K562 (cell line): ENCODE data around the gene TBX1. TPM values are rescaled to one million over a fixed set of nuclear protein-coding genes. Genes with fewer than 3 reads are reported as not detected.

Experiments
- ARHGAP35 ChIP-seq: fragments of 450-650 bp; IDR thresholded peaks from 2 replicates; pipeline ENCODE4 v1.6.1; 2018; ENCODE audit not compliant: partially characterized antibody
- C11orf30 ChIP-seq: fragments of 450-650 bp; IDR thresholded peaks from 2 replicates; pipeline ENCODE4 v1.6.1; 2016; ENCODE audit warnings: low read depth, mild to moderate bottlenecking
- COPS2 ChIP-seq: fragments of 450-650 bp; conservative IDR thresholded peaks from 2 replicates; pipeline ENCODE4 v1.6.1; 2016; ENCODE audit warnings: mild to moderate bottlenecking, moderate library complexity
- CSDE1 ChIP-seq, 2 experiments: fragments of 450-650 bp; IDR thresholded peaks; 2 replicates each; pipeline ENCODE4 v1.6.1; 2016; ENCODE audit warnings: mild to moderate bottlenecking in 1 of 2
- FOXJ2 ChIP-seq: fragments of 200-800 bp; sonication (Bioruptor generic); IDR thresholded peaks from 2 replicates; pipeline ENCODE4 v1.6.1; 2016; ENCODE audit warnings: missing genetic modification characterization, missing compliant biosample characterization
- FOXO4 ChIP-seq: fragments of 450-650 bp; formaldehyde crosslinking; IDR thresholded peaks from 2 replicates; pipeline ENCODE4 v1.4.0; 2020; ENCODE audit warnings: mild to moderate bottlenecking, moderate library complexity
- GTF2B ChIP-seq: IDR thresholded peaks from 2 replicates; pipeline ENCODE4 v1.6.1; 2011; ENCODE audit not compliant: insufficient read length; ENCODE audit errors: extremely low read depth
- KDM2B ChIP-seq: fragments of 250-450 bp; sonication (Bioruptor Pico); IDR thresholded peaks from 2 replicates; pipeline ENCODE4 v1.8.0; 2021; ENCODE audit warnings: mild to moderate bottlenecking, moderate library complexity
- MCM2 ChIP-seq: fragments of 450-650 bp; IDR thresholded peaks from 2 replicates; pipeline ENCODE4 v1.6.1; 2017; ENCODE audit warnings: low read depth, mild to moderate bottlenecking
- PHB2 ChIP-seq: fragments of 450-650 bp; IDR thresholded peaks from 2 replicates; pipeline ENCODE4 v1.6.1; 2017; ENCODE audit warnings: low read depth
- PHTF2 ChIP-seq: fragments of 250-450 bp; sonication (Bioruptor Pico); IDR thresholded peaks from 2 replicates; pipeline ENCODE4 v1.5.0; 2021; ENCODE audit warnings: mild to moderate bottlenecking
- RHOXF2B ChIP-seq: fragments of 250-450 bp; sonication (Bioruptor Pico); conservative IDR thresholded peaks from 2 replicates; pipeline ENCODE4 v1.5.1; 2021
- SMAD2 ChIP-seq: fragments of 150-350 bp; IDR thresholded peaks from 2 replicates; pipeline ENCODE4 v1.6.1; 2014; ENCODE audit warnings: low read depth, mild to moderate bottlenecking, low read length
- SMARCE1 ChIP-seq: fragments of 450-650 bp; IDR thresholded peaks from 2 replicates; pipeline ENCODE4 v1.7.1; 2016; ENCODE audit warnings: mild to moderate bottlenecking
- THAP7 ChIP-seq: fragments of 250-450 bp; sonication (Bioruptor Pico); IDR thresholded peaks from 2 replicates; pipeline ENCODE4 v1.5.0; 2021
- TOE1 ChIP-seq, 2 experiments: fragments of 450-650 bp in 1 of 2; sonication (generic) in 1 of 2; formaldehyde crosslinking in 1 of 2; IDR thresholded peaks; 2 replicates each; pipeline versions ENCODE4 v1.7.1 to v1.8.0; 2016 to 2022; ENCODE audit warnings: borderline replicate concordance in 2 of 2, mild to moderate bottlenecking in 2 of 2, antibody characterized with exemption in 1 of 2, inconsistent platforms in 1 of 2, low read depth in 1 of 2, missing genetic modification reagents in 1 of 2, moderate library complexity in 1 of 2
- TSHZ1 ChIP-seq: fragments of 250-450 bp; sonication (Bioruptor Pico); IDR thresholded peaks from 2 replicates; pipeline ENCODE4 v1.4.0; 2020; ENCODE audit warnings: mild to moderate bottlenecking, moderate library complexity
- U2AF1 ChIP-seq: fragments of 200-400 bp; formaldehyde crosslinking; optimal IDR thresholded peaks from 2 replicates; pipeline ENCODE3; 2017; ENCODE audit warnings: mild to moderate bottlenecking, low read depth, low read length, moderate library complexity
- ZBTB2 ChIP-seq: fragments of 450-650 bp; IDR thresholded peaks from 2 replicates; pipeline ENCODE4 v1.6.1; 2016; ENCODE audit warnings: antibody characterized with exemption
- ZNF239 ChIP-seq: fragments of 250-450 bp; sonication (Bioruptor Pico); IDR thresholded peaks from 2 replicates; pipeline ENCODE4 v1.4.0; 2020; ENCODE audit warnings: mild to moderate bottlenecking
- ZNF695 ChIP-seq: fragments of 450-650 bp; formaldehyde crosslinking; IDR thresholded peaks from 2 replicates; pipeline ENCODE4 v1.4.0; 2020; ENCODE audit warnings: mild to moderate bottlenecking, moderate library complexity
- polyA plus RNA-seq, 8 experiments: library from polyadenylated mRNA; depleted of rRNA in 4 of 8; stranded (reverse) in 5 of 8; unstranded in 3 of 8; fragments of >200 nt; fragmentation: Nextera tagmentation in 2 of 8; fragmentation: Illumina TruSeq in 1 of 8; extraction: Ambion mirVana in 2 of 8; extraction: Trizol in 1 of 8; gene quantifications; 2 replicates each; pipeline versions ENCODE4 v1.2.1 to v1.2.3, GENCODE V29; 2011 to 2014; ENCODE audit warnings: inconsistent platforms in 1 of 8, missing spikeins in 1 of 8
- total RNA-seq, 7 experiments: library from RNA; depleted of rRNA in 6 of 7; stranded (reverse); fragments of >200 nt in 6 of 7; fragmentation: Illumina TruSeq in 2 of 7; extraction: Trizol in 2 of 7; gene quantifications; 2 replicates each; pipeline versions ENCODE4 v1.2.1 to v1.2.3, GENCODE V29; 2011 to 2021; ENCODE audit warnings: low replicate concordance in 1 of 7

Gene TBX1
- total and polyA plus RNA-seq, 9 of the 15 experiments (the other 6 are each of a cell fraction or from before 2014, with no cell fraction given): 0.07 to 35.0 (median 3.9) TPM

DNA sequence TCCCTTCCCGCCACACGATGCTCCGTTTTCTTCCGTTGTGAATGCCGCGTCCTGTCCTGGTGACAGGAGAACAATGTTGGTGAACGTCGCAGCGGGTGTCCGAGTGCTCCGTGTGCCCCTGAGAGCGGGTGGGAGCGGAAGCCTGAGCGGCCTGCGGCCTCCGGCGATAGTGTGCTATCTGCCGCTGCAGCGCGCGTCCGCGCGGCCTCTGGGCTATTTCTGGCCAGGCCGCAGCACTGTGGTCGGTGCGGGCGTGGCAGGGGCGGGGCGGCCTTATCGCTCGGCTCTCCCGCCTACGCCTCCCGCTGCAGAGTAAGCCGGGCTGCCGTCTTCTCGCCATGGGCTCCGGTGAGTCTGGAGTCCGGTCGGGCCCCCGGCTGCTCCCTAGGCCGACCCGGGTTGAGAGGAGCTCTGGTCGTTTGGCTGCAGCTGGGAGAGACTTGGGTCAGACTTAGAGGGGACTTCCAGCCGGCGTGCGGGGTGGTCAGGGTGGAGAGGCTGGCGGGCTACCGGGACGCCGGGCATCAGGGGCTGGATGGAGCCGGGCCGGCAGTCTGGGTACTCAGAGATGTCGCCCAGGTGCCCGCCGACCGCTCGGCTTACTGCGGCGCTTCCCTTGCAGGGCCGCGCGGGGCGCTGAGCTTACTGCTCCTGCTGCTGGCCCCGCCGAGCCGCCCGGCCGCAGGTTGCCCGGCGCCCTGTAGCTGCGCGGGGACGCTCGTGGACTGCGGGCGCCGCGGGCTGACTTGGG is 37.2 kb upstream of the TBX1 start, which contains the start of gene GP1BB (continued):
- TF ChIP-seq THAP7 (CRISPR knock-in tag) (no peak), ZNF695 (no peak), SMAD2 (no peak), U2AF1 (no peak), GTF2B (no peak), SMARCE1 (no peak), MCM2 (no peak), ZNF239 (CRISPR knock-in tag) (no peak), TOE1 (IDR thresholded peaks at IDR 0.05; ENCODE audit: borderline replicate concordance) (no peak), TOE1 (CRISPR knock-in tag; IDR thresholded peaks at IDR 0.05; ENCODE audit: borderline replicate concordance, low read depth) (no peak), ZBTB2 (peak; percentile 96), TSHZ1 (CRISPR knock-in tag) (no peak), PHTF2 (CRISPR knock-in tag) (0 out of 2 replicates have a peak, but pooled peaks have one; percentile 71), RHOXF2B (peak; percentile 90; the same call in 1 of the 2 replicates), C11orf30 (no peak), FOXO4 (no peak), COPS2 (no peak), ARHGAP35 (peak; percentile 66), KDM2B (CRISPR knock-in tag) (peak; percentile 100), CSDE1 (IDR thresholded peaks at IDR 0.05) (no peak), PHB2 (peak; percentile 95), FOXJ2 (tag) (no peak)
